Esophagus squamous epithelium (tissue), 5 donors: ENCODE results near the gene PPP2R1A. TPM values are rescaled to one million over a fixed set of nuclear protein-coding genes. Genes with fewer than 3 reads are reported as not detected.

Source experiments
- DNase-seq: peaks from one replicate; lab custom pipeline; 2025; lab: John Stamatoyannopoulos, UW
- H3K27ac ChIP-seq, 4 donors: fragments of 200-600 bp; sonication (generic); one replicate each; pipeline ENCODE4 v1.5.1; 2016 to 2019; ENCODE audit warnings: mild to moderate bottlenecking in 1 of 4
- H3K27me3 ChIP-seq, 4 donors: fragments of 200-600 bp; sonication (generic); 1 replicate in 3 of 4; 2 replicates in 1 of 4; pipeline versions ENCODE4 v1.5.1 to v1.6.0; 2017 to 2021; ENCODE audit warnings: antibody characterized with exemption in 1 of 4
- H3K36me3 ChIP-seq, 3 donors: fragments of 200-600 bp; sonication (generic); one replicate each; pipeline ENCODE4 v1.5.1; 2016 to 2019
- H3K4me1 ChIP-seq, 3 donors: fragments of 200-600 bp; sonication (generic); one replicate each; pipeline ENCODE4 v1.5.1; 2017 to 2019
- H3K4me3 ChIP-seq, 4 donors: fragments of 200-600 bp; sonication (generic); 1 replicate in 3 of 4; 2 replicates in 1 of 4; pipeline ENCODE4 v1.5.1; 2016 to 2019; ENCODE audit warnings: mild to moderate bottlenecking in 2 of 4, moderate library complexity in 1 of 4
- H3K9me3 ChIP-seq, 3 donors: fragments of 200-600 bp; sonication (generic); one replicate each; pipeline ENCODE4 v1.5.1; 2016 to 2019
- CTCF ChIP-seq, 6 experiments: fragments of 450-650 bp in 4 of 6; fragments of 200-600 bp in 2 of 6; sonication (generic) in 2 of 6; IDR thresholded peaks; one replicate each; pipeline ENCODE4 v1.5.1; 2016 to 2019; ENCODE audit warnings: antibody characterized with exemption in 6 of 6, mild to moderate bottlenecking in 4 of 6, moderate library complexity in 4 of 6
- POLR2A ChIP-seq, 4 donors: fragments of 450-650 bp; IDR thresholded peaks; one replicate each; pipeline ENCODE4 v1.6.1; 2017; ENCODE audit warnings: antibody characterized with exemption in 4 of 4, mild to moderate bottlenecking in 4 of 4, moderate library complexity in 3 of 4
- WGBS, 2 donors: methylation state at CpG; one replicate each; pipeline ENCODE4 v1.1.5; 2018; 5-methylcytosine and 5-hydroxymethylcytosine counted together
- intact Hi-C: fragments of 100-400 bp; cut with DNase I; formaldehyde crosslinking; loops from one replicate; pipeline ENCODE4 v1.15.0; 2022
- total RNA-seq, 4 donors: library from RNA; depleted of rRNA; stranded (reverse); fragments of >200 nt; gene quantifications; one replicate each; pipeline ENCODE4 v1.1.0, GENCODE V29; 2016
- donor health status: DM: yes; HTN: yes; CAD: no.

Gene PPP2R1A
- total RNA-seq, 4 donors from 2014 or later, result 126 to 225 (median 152) TPM

DNA sequence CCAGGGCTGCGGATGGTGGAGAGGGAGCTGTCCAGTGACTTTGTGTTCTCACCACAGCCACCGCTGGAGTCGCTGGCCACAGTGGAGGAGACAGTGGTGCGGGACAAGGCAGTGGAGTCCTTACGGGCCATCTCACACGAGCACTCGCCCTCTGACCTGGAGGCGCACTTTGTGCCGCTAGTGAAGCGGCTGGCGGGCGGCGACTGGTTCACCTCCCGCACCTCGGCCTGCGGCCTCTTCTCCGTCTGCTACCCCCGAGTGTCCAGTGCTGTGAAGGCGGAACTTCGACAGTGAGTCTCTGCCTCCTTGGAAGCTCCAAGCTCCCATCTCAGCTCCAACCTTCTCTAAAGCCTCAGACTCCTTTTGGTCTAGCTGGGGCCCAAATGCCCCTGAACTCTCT, 21.4 kb downstream of the PPP2R1A start:
- no peak overlapping the region for H3K27ac ChIP-seq
- no peak overlapping the region for H3K4me3 ChIP-seq
- H3K9me3 ChIP-seq, result no peaks in the 10 kb centered on the region
- no peak for TF ChIP-seq CTCF (IDR thresholded peaks at IDR 0.05)
- no peak for TF ChIP-seq POLR2A (IDR thresholded peaks at IDR 0.05)
- H3K36me3 ChIP-seq, result peaks cover 53 to 100% (median 59%) of the 10 kb centered on the region in 3 donors
- no peaks in the 10 kb centered on the region for H3K27me3 ChIP-seq
- 92 to 100% methylated on average over 6 to 19 of the region's 20 CpGs for WGBS, 2 donors
- intact Hi-C loops, result no loop called here
- DNase-seq, result no peak
- no peaks in the 10 kb centered on the region for H3K4me1 ChIP-seq

DNA sequence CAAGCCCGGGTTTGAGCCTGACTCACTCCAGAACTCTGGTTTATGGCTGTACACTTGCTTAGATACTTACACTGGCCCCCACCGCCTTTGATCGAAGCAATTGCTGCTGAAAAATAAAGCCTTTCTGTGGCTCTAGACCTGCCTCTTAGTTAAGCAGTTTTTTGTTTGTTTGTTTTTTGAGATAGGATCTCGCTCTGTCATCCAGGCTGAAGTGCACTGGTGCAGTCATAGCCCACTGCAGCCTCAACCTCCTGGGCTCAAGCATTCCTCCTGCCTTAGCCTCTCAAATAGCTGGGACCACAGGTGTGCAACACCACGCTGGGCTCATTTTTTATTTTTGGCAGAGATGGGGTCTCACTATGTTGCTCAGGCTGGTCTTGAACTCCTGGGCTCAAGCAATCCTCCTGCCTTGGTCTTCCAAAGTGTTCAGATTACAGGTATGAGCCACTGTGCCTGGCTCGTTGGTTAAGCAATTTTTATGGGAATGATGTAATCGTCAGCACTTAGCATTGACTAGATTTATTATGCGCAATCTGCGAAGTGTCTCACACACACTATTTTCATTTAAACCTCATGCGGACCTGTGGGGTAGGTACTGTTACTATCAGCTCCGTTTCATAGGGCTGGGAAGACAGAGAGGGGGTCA, 22.2 kb downstream of the PPP2R1A start:
- DNase-seq, result no peak
- 88 to 92% methylated on average over 11 of the region's 11 CpGs for WGBS, 2 donors
- H3K27ac ChIP-seq, result no peak overlapping the region
- no peak for TF ChIP-seq CTCF (IDR thresholded peaks at IDR 0.05)
- TF ChIP-seq POLR2A (IDR thresholded peaks at IDR 0.05), result no peak
- no peaks in the 10 kb centered on the region for H3K4me1 ChIP-seq
- no peaks in the 10 kb centered on the region for H3K9me3 ChIP-seq
- intact Hi-C loops, result no loop called here
- peaks cover 53 to 100% (median 62%) of the 10 kb centered on the region in 3 donors for H3K36me3 ChIP-seq
- no peak overlapping the region for H3K4me3 ChIP-seq
- H3K27me3 ChIP-seq, result no peaks in the 10 kb centered on the region

DNA sequence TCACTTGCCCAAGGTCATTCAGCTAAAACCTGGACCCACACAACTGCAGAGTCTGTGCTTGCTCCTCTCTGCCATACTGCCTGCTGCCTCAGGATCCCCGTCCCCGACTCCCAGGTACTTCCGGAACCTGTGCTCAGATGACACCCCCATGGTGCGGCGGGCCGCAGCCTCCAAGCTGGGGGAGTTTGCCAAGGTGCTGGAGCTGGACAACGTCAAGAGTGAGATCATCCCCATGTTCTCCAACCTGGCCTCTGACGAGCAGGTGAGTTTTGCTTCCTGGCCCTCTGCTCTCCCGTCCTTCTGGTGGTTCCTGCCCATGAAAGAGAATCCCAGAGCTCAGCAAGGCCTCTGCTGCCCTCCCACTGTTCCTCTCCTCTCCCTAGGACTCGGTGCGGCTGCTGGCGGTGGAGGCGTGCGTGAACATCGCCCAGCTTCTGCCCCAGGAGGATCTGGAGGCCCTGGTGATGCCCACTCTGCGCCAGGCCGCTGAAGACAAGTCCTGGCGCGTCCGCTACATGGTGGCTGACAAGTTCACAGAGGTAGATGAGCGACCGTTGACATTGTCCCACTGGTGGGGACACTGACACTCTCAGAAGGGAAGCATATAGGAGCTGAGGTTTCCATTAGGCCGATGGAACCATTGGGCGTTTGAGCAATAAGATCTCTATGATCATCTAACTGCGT, 22.9 kb downstream of the PPP2R1A start:
- TF ChIP-seq CTCF (IDR thresholded peaks at IDR 0.05) (no peak), POLR2A (IDR thresholded peaks at IDR 0.05) (no peak)
- no peaks in the 10 kb centered on the region for H3K27me3 ChIP-seq
- WGBS, 2 donors, result 93 to 96% methylated on average over 3 to 18 of the region's 25 CpGs
- H3K9me3 ChIP-seq, result no peaks in the 10 kb centered on the region
- no peaks in the 10 kb centered on the region for H3K4me1 ChIP-seq
- no peak overlapping the region for H3K27ac ChIP-seq
- no peak overlapping the region for H3K4me3 ChIP-seq
- intact Hi-C loops, result no loop called here
- DNase-seq, result no peak
- peaks cover 56 to 100% (median 69%) of the 10 kb centered on the region in 3 donors for H3K36me3 ChIP-seq

DNA sequence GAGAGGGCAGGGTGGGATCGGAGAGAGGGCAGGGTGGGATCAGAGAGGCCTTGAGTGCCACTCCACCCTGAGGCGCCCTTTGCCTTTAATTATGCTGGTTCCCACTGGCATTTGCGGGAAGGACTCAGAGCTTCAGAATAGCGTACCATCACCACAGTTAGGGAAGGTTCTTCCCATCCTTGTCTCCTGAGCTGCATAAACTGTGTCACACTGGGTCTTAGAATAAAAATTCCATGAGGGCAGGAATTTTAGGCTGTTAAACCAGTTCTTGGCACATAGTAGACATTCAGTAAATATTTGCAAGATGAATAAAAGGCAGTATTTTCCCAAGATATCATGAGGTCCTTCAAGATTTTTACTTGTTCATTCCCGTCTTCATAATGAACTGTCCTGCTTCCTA, 24.4 kb downstream of the PPP2R1A start:
- Histone ChIP-seq H3K4me1 (peaks cover 0 to 12% (median 0%) of the 10 kb centered on the region in 3 donors), H3K36me3 (peaks cover 62 to 100% (median 72%) of the 10 kb centered on the region in 3 donors), H3K9me3 (no peaks in the 10 kb centered on the region), H3K27ac (no peak overlapping the region), H3K4me3 (no peak overlapping the region), H3K27me3 (no peaks in the 10 kb centered on the region)
- no peak for DNase-seq
- 88 to 94% methylated on average over 5 of the region's 5 CpGs for WGBS, 2 donors
- TF ChIP-seq POLR2A (IDR thresholded peaks at IDR 0.05) (no peak), CTCF (IDR thresholded peaks at IDR 0.05) (no peak)
- intact Hi-C loops, result no loop called here

DNA sequence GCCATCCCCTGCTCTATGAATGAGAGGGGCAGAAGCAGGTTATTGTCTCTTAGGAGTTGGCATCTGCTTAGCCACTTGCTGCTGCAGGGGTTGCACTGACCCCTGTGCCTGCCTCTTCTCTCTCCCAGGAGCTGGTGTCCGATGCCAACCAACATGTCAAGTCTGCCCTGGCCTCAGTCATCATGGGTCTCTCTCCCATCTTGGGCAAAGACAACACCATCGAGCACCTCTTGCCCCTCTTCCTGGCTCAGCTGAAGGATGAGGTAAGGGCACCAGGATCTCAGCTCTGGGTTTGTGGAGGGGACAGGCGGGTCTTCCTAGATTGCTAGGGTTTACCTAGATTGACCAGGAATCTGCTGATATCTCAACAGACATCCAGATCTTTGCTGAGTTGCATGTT, 26.5 kb downstream of the PPP2R1A start:
- WGBS, 2 donors, result 86 to 100% methylated on average over 1 of the region's 3 CpGs
- TF ChIP-seq POLR2A (IDR thresholded peaks at IDR 0.05) (no peak), CTCF (IDR thresholded peaks at IDR 0.05) (no peak)

More for the DNA sequence above, 26.5 kb downstream of the PPP2R1A start:
- H3K4me1 ChIP-seq, result peaks cover 0 to 14% (median 0%) of the 10 kb centered on the region in 3 donors
- H3K27ac ChIP-seq, result no peak overlapping the region
- intact Hi-C loops, result no loop called here
- H3K9me3 ChIP-seq, result no peaks in the 10 kb centered on the region
- H3K27me3 ChIP-seq, result no peaks in the 10 kb centered on the region
- no peak overlapping the region for H3K4me3 ChIP-seq
- peaks cover 73 to 100% (median 89%) of the 10 kb centered on the region in 3 donors for H3K36me3 ChIP-seq
- no peak for DNase-seq
